ENCODE data around the gene RPL13A. TPM values are rescaled to one million over a fixed set of nuclear protein-coding genes. Genes with fewer than 3 reads are reported as not detected.
"Not testable (repeated sequence)": the region's sequence is repeated elsewhere in the genome, so short reads cannot be mapped to it uniquely, and the experiment has no call there.

The RPL13A gene
- total RNA-seq, 1 experiment from 2014 or later = 1,714 TPM

- H3K36me3 ChIP-seq = peaks cover 28% of the 10 kb centered on the region
- no peak overlapping the region for H3K27ac ChIP-seq
- no peaks in the 10 kb centered on the region for H3K9me3 ChIP-seq (replicated peaks)
- H3K4me1 ChIP-seq (replicated peaks) = peaks cover 10% of the 10 kb centered on the region
- no peak overlapping the region for H3K4me3 ChIP-seq
- DNase-seq (ENCODE audit: low read depth in 1 of 2, low spot score in 2 of 2) = peak in 1 of 2 experiments; percentile 69
- no peaks in the 10 kb centered on the region for H3K27me3 ChIP-seq (replicated peaks)
Observed at GRCh38 chr19:49447485-49448431, 39.6 kb upstream of the RPL13A start.

GRCh38 chr19:49448432-49448786, 39.0 kb upstream of the RPL13A start:
- Histone ChIP-seq H3K4me3 (no peak overlapping the region), H3K27me3 (replicated peaks) (no peaks in the 10 kb centered on the region), H3K9me3 (replicated peaks) (no peaks in the 10 kb centered on the region), H3K27ac (no peak overlapping the region), H3K36me3 (peaks cover 28% of the 10 kb centered on the region), H3K4me1 (replicated peaks) (peaks cover 7% of the 10 kb centered on the region)
- no peak for DNase-seq (ENCODE audit: low read depth in 1 of 2, low spot score in 2 of 2)

GRCh38 chr19:49450405-49450804, 37.0 kb upstream of the RPL13A start:
- Histone ChIP-seq H3K4me3 (no peak overlapping the region), H3K36me3 (peaks cover 28% of the 10 kb centered on the region), H3K27ac (no peak overlapping the region), H3K9me3 (replicated peaks) (no peaks in the 10 kb centered on the region), H3K4me1 (replicated peaks) (peaks cover 13% of the 10 kb centered on the region), H3K27me3 (replicated peaks) (no peaks in the 10 kb centered on the region)
- DNase-seq (ENCODE audit: low read depth in 1 of 2, low spot score in 2 of 2) = no peak

- no peaks in the 10 kb centered on the region for H3K9me3 ChIP-seq (replicated peaks)
- peaks cover 26% of the 10 kb centered on the region for H3K36me3 ChIP-seq
- H3K27me3 ChIP-seq (replicated peaks) = no peaks in the 10 kb centered on the region
- peak; percentile 94 to 99 for DNase-seq (ENCODE audit: low read depth in 1 of 2, low spot score in 2 of 2)
- H3K4me3 ChIP-seq = peak within 1 kb of the TSS; percentile 55
- peaks cover 25% of the 10 kb centered on the region for H3K4me1 ChIP-seq (replicated peaks)
- peak within 1 kb of the TSS; percentile 88 for H3K27ac ChIP-seq
Observed at GRCh38 chr19:49451430-49452181, 35.8 kb upstream of the RPL13A start, which contains the start of gene PIH1D1. Gene PIH1D1, minus strand, starts transcription at chr19:49451814. Its CDS starts 240 bp downstream, at chr19:49451574.

GRCh38 chr19:49453013-49453756, 34.2 kb upstream of the RPL13A start, which contains the start of gene ALDH16A1:
Gene ALDH16A1, plus strand, starts transcription at chr19:49453225. Its CDS starts 107 bp downstream, at chr19:49453332.
- H3K36me3 ChIP-seq = peaks cover 11% of the 10 kb centered on the region
- DNase-seq (ENCODE audit: low read depth in 1 of 2, low spot score in 2 of 2) = peak; percentile 98 to 99
- no peaks in the 10 kb centered on the region for H3K9me3 ChIP-seq (replicated peaks)
- peaks cover 25% of the 10 kb centered on the region for H3K4me1 ChIP-seq (replicated peaks)
- H3K4me3 ChIP-seq = peak within 1 kb of the TSS; percentile 55
- peak within 1 kb of the TSS; percentile 88 for H3K27ac ChIP-seq
- H3K27me3 ChIP-seq (replicated peaks) = no peaks in the 10 kb centered on the region

GRCh38 chr19:49453757-49454240, 33.6 kb upstream of the RPL13A start:
- DNase-seq (ENCODE audit: low read depth in 1 of 2, low spot score in 2 of 2) = no peak

GRCh38 chr19:49455773-49456172, 31.6 kb upstream of the RPL13A start:
- Histone ChIP-seq H3K4me1 (replicated peaks) (peaks cover 25% of the 10 kb centered on the region), H3K27ac (peak overlapping the region; percentile 80), H3K27me3 (replicated peaks) (no peaks in the 10 kb centered on the region), H3K36me3 (peaks cover 5% of the 10 kb centered on the region), H3K9me3 (replicated peaks) (no peaks in the 10 kb centered on the region), H3K4me3 (no peak overlapping the region)
- peak in 1 of 2 experiments; percentile 58 for DNase-seq (ENCODE audit: low read depth in 1 of 2, low spot score in 2 of 2)

More at GRCh38 chr19:49453757-49454240, 33.6 kb upstream of the RPL13A start:
- H3K27me3 ChIP-seq (replicated peaks) = no peaks in the 10 kb centered on the region
- H3K36me3 ChIP-seq = peaks cover 8% of the 10 kb centered on the region; the same call in 1 of the 2 replicates
- no peaks in the 10 kb centered on the region for H3K9me3 ChIP-seq (replicated peaks)
- H3K27ac ChIP-seq = peak overlapping the region; percentile 88
- H3K4me3 ChIP-seq = peak overlapping the region; percentile 55
- H3K4me1 ChIP-seq (replicated peaks) = peaks cover 25% of the 10 kb centered on the region

GRCh38 chr19:49456326-49456725, 31.1 kb upstream of the RPL13A start:
- no peaks in the 10 kb centered on the region for H3K27me3 ChIP-seq (replicated peaks)
- H3K9me3 ChIP-seq (replicated peaks) = no peaks in the 10 kb centered on the region
- H3K4me3 ChIP-seq = no peak overlapping the region
- H3K36me3 ChIP-seq = peaks cover 5% of the 10 kb centered on the region
- peaks cover 25% of the 10 kb centered on the region for H3K4me1 ChIP-seq (replicated peaks)
- peak overlapping the region; percentile 80 for H3K27ac ChIP-seq
- DNase-seq (ENCODE audit: low read depth in 1 of 2, low spot score in 2 of 2) = peak in 1 of 2 experiments; percentile 31

- Histone ChIP-seq H3K9me3 (replicated peaks) (no peaks in the 10 kb centered on the region), H3K27ac (no peak overlapping the region), H3K4me3 (no peak overlapping the region), H3K36me3 (peaks cover 5% of the 10 kb centered on the region), H3K4me1 (replicated peaks) (peaks cover 22% of the 10 kb centered on the region), H3K27me3 (replicated peaks) (no peaks in the 10 kb centered on the region)
- DNase-seq (ENCODE audit: low read depth in 1 of 2, low spot score in 2 of 2) = no peak
Observed at GRCh38 chr19:49458567-49458903, 28.9 kb upstream of the RPL13A start.

GRCh38 chr19:49459388-49459787, 28.0 kb upstream of the RPL13A start:
- Histone ChIP-seq H3K4me3 (no peak overlapping the region), H3K36me3 (peaks cover 12% of the 10 kb centered on the region), H3K27me3 (replicated peaks) (no peaks in the 10 kb centered on the region), H3K4me1 (replicated peaks) (peaks cover 17% of the 10 kb centered on the region), H3K27ac (no peak overlapping the region), H3K9me3 (replicated peaks) (no peaks in the 10 kb centered on the region)
- DNase-seq (ENCODE audit: low read depth in 1 of 2, low spot score in 2 of 2) = no peak

- H3K4me3 ChIP-seq; H3K4me1 ChIP-seq (replicated peaks); H3K9me3 ChIP-seq (replicated peaks); H3K27ac ChIP-seq; DNase-seq (ENCODE audit: low read depth in 1 of 2, low spot score in 2 of 2); H3K27me3 ChIP-seq (replicated peaks): not testable (repeated sequence)
- H3K36me3 ChIP-seq = peaks cover 23% of the 10 kb centered on the region
Observed at GRCh38 chr19:49461130-49461529, 26.3 kb upstream of the RPL13A start.

GRCh38 chr19:49461656-49462055, 25.8 kb upstream of the RPL13A start:
- Histone ChIP-seq H3K9me3 (replicated peaks) (no peaks in the 10 kb centered on the region), H3K4me1 (replicated peaks) (peaks cover under 1% of the 10 kb centered on the region; the same call in 1 of the 2 replicates), H3K36me3 (peaks cover 23% of the 10 kb centered on the region), H3K27ac (no peak overlapping the region), H3K4me3 (no peak overlapping the region), H3K27me3 (replicated peaks) (no peaks in the 10 kb centered on the region)
- no peak for DNase-seq (ENCODE audit: low read depth in 1 of 2, low spot score in 2 of 2)

GRCh38 chr19:49462492-49462891, 24.9 kb upstream of the RPL13A start:
- Histone ChIP-seq H3K27me3 (replicated peaks) (no peaks in the 10 kb centered on the region), H3K9me3 (replicated peaks) (no peaks in the 10 kb centered on the region), H3K27ac (no peak overlapping the region), H3K4me3 (no peak overlapping the region), H3K4me1 (replicated peaks) (no peaks in the 10 kb centered on the region), H3K36me3 (peaks cover 23% of the 10 kb centered on the region)
- DNase-seq (ENCODE audit: low read depth in 1 of 2, low spot score in 2 of 2) = no peak
